ENCODE results near the gene MMP25.

DNA sequence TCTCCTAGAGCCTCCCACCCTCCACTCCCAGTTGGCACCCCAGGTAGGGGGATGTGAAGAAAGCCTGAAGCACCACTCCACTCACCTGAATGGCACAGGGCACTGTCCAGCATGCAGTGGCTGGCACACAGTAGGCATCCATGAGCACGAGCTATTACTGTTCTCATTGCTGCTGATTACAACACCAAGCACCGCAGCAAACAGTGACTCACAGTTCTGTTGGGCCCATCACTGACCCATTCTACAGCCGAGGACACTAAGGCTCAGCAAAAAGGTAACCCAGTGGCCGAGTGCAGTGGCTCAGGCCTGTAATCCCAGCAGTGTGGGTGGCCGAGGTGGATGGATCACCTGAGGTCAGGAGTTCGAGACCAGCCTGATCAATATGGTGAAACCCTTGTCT is 50.0 kb downstream of the MMP25 start:
- TF ChIP-seq TAF1 (IDR thresholded peaks at IDR 0.05; ENCODE audit: borderline replicate concordance, insufficient read depth, low read length), result no peak
- TF ChIP-seq POLR2AphosphoS5 (IDR thresholded peaks at IDR 0.05; ENCODE audit: low read depth, low read length), result no peak
- TF ChIP-seq, protein P1, sequence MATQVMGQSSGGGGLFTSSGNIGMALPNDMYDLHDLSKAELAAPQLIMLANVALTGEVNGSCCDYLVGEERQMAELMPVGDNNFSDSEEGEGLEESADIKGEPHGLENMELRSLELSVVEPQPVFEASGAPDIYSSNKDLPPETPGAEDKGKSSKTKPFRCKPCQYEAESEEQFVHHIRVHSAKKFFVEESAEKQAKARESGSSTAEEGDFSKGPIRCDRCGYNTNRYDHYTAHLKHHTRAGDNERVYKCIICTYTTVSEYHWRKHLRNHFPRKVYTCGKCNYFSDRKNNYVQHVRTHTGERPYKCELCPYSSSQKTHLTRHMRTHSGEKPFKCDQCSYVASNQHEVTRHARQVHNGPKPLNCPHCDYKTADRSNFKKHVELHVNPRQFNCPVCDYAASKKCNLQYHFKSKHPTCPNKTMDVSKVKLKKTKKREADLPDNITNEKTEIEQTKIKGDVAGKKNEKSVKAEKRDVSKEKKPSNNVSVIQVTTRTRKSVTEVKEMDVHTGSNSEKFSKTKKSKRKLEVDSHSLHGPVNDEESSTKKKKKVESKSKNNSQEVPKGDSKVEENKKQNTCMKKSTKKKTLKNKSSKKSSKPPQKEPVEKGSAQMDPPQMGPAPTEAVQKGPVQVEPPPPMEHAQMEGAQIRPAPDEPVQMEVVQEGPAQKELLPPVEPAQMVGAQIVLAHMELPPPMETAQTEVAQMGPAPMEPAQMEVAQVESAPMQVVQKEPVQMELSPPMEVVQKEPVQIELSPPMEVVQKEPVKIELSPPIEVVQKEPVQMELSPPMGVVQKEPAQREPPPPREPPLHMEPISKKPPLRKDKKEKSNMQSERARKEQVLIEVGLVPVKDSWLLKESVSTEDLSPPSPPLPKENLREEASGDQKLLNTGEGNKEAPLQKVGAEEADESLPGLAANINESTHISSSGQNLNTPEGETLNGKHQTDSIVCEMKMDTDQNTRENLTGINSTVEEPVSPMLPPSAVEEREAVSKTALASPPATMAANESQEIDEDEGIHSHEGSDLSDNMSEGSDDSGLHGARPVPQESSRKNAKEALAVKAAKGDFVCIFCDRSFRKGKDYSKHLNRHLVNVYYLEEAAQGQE (IDR thresholded peaks at IDR 0.05; ENCODE audit: insufficient read depth in 1 of 2, low read depth in 2 of 2, low read length in 2 of 2), result no peak
- no peak for TF ChIP-seq FOXP2 (optimal IDR thresholded peaks at IDR 0.05; ENCODE audit: borderline replicate concordance, extremely low read depth, extremely low read length, insufficient read depth)
